Measurements from ENCODE around the gene ADCY5. TPM values are rescaled to one million over a fixed set of nuclear protein-coding genes. Genes with fewer than 3 reads are reported as not detected.

Gene ADCY5
- total RNA-seq, 1 experiment from 2014 or later, result 1.4 TPM

GRCh38 chr3:123412076-123412475, 36.8 kb downstream of the ADCY5 start:
- no TSS peak for BruUV-seq (replicated peaks)
- no peak for ATAC-seq
- CTCF ChIA-PET, result interaction anchor here (0.6 kb wide), 2 partner anchors 34 to 37 kb away, joined by 5 to 10 read pairs; partner anchors contain the start of gene ADCY5
- POLR2A ChIA-PET, result no interaction called here
- DNase-seq (ENCODE audit: low read depth, low spot score), result no peak
- Histone ChIP-seq H3K27ac (ENCODE audit: low read length) (no peak overlapping the region), H3K9me3 (ENCODE audit: control insufficient read depth, insufficient read depth, low read depth, low read length) (no peaks in the 10 kb centered on the region), H3K4me1 (ENCODE audit: control insufficient read depth, insufficient read depth, low read length) (no peaks in the 10 kb centered on the region), H3K36me3 (ENCODE audit: control insufficient read depth, insufficient read depth, low read length) (no peaks in the 10 kb centered on the region), H3K27me3 (ENCODE audit: control insufficient read depth, insufficient read depth, low read length) (no peaks in the 10 kb centered on the region), H3K4me3 (ENCODE audit: low read depth in 2 of 2, low read length in 2 of 2) (no peak overlapping the region)
- in situ Hi-C loops (cut with HindIII; ENCODE audit: low pct_unique_long_range_greater_than_20kb, low sequenced_read_pairs) (no loop called here), intact Hi-C loops (cut with micrococcal nuclease; ENCODE audit: unreplicated experiment) (no loop called here)
- TF ChIP-seq TCF7L2 (IDR thresholded peaks at IDR 0.05; ENCODE audit: low read depth, low read length), result no peak
- no peak for TF ChIP-seq POLR2AphosphoS5 (IDR thresholded peaks at IDR 0.05; ENCODE audit: low read depth, low read length)
- TF ChIP-seq SIN3A (IDR thresholded peaks at IDR 0.05; ENCODE audit: borderline replicate concordance, insufficient read depth, low read depth, low read length), result no peak
- TF ChIP-seq, protein P1, sequence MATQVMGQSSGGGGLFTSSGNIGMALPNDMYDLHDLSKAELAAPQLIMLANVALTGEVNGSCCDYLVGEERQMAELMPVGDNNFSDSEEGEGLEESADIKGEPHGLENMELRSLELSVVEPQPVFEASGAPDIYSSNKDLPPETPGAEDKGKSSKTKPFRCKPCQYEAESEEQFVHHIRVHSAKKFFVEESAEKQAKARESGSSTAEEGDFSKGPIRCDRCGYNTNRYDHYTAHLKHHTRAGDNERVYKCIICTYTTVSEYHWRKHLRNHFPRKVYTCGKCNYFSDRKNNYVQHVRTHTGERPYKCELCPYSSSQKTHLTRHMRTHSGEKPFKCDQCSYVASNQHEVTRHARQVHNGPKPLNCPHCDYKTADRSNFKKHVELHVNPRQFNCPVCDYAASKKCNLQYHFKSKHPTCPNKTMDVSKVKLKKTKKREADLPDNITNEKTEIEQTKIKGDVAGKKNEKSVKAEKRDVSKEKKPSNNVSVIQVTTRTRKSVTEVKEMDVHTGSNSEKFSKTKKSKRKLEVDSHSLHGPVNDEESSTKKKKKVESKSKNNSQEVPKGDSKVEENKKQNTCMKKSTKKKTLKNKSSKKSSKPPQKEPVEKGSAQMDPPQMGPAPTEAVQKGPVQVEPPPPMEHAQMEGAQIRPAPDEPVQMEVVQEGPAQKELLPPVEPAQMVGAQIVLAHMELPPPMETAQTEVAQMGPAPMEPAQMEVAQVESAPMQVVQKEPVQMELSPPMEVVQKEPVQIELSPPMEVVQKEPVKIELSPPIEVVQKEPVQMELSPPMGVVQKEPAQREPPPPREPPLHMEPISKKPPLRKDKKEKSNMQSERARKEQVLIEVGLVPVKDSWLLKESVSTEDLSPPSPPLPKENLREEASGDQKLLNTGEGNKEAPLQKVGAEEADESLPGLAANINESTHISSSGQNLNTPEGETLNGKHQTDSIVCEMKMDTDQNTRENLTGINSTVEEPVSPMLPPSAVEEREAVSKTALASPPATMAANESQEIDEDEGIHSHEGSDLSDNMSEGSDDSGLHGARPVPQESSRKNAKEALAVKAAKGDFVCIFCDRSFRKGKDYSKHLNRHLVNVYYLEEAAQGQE (IDR thresholded peaks at IDR 0.05; ENCODE audit: insufficient read depth in 1 of 2, low read depth in 2 of 2, low read length in 1 of 2), result no peak
- no peak for TF ChIP-seq CTCF (IDR thresholded peaks at IDR 0.05)

DNA sequence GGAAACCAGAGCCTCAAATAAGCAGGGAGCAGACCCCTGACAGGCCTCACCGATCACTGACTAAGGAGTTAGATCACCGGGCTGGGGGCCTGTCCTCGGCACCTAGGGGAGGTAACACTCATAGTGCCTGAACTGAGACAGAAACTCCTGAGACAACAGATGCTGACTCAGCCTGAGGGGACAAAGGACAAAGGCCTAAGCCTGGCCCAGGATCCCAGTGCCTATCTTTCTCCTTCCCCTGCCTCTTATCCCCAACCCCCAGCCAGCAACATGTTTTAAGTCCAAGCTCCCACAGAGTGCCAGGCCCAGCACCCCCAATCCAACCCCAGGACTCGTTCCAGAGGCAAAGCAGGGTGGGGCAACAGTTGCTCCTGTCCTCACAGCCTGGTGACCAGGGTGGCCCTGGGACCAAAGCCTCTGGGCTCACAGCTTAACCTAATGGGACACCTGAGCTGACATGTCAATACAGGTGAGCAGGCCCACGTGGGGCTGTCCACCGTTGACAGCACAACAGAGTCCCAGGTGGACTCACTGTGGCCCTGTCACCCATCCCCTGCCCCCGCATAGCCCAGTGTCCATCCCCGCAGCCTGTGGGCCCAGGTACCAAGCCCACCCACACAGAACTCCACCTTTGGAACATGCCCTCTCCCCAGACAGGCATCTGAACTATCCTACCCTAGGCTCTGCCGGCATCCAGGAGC, 37.4 kb downstream of the ADCY5 start:
- H3K4me1 ChIP-seq (ENCODE audit: control insufficient read depth, insufficient read depth, low read length), result no peaks in the 10 kb centered on the region
- ChIA-PET CTCF (no interaction called here), POLR2A (no interaction called here)
- no peak overlapping the region for H3K27ac ChIP-seq (ENCODE audit: low read length)
- H3K36me3 ChIP-seq (ENCODE audit: control insufficient read depth, insufficient read depth, low read length), result no peaks in the 10 kb centered on the region
- H3K9me3 ChIP-seq (ENCODE audit: control insufficient read depth, insufficient read depth, low read depth, low read length), result no peaks in the 10 kb centered on the region
- in situ Hi-C loops (cut with HindIII; ENCODE audit: low pct_unique_long_range_greater_than_20kb, low sequenced_read_pairs) (no loop called here), intact Hi-C loops (cut with micrococcal nuclease; ENCODE audit: unreplicated experiment) (no loop called here)
- H3K27me3 ChIP-seq (ENCODE audit: control insufficient read depth, insufficient read depth, low read length), result no peaks in the 10 kb centered on the region
- TF ChIP-seq, protein P1 (IDR thresholded peaks at IDR 0.05; ENCODE audit: insufficient read depth in 1 of 2, low read depth in 2 of 2, low read length in 1 of 2), result no peak
- no peak for TF ChIP-seq SIN3A (IDR thresholded peaks at IDR 0.05; ENCODE audit: borderline replicate concordance, insufficient read depth, low read depth, low read length)
- no peak for TF ChIP-seq CTCF (IDR thresholded peaks at IDR 0.05)
- TF ChIP-seq POLR2AphosphoS5 (IDR thresholded peaks at IDR 0.05; ENCODE audit: low read depth, low read length), result no peak
- no peak for TF ChIP-seq TCF7L2 (IDR thresholded peaks at IDR 0.05; ENCODE audit: low read depth, low read length)
- H3K4me3 ChIP-seq (ENCODE audit: low read depth in 2 of 2, low read length in 2 of 2), result no peak overlapping the region
- ATAC-seq, result no peak
- DNase-seq (ENCODE audit: low read depth, low spot score), result no peak
- no TSS peak for BruUV-seq (replicated peaks)

All from Panc1 (cell line).